ENCODE measurements around the gene TMEM178A.

The TMEM178A gene

DNA sequence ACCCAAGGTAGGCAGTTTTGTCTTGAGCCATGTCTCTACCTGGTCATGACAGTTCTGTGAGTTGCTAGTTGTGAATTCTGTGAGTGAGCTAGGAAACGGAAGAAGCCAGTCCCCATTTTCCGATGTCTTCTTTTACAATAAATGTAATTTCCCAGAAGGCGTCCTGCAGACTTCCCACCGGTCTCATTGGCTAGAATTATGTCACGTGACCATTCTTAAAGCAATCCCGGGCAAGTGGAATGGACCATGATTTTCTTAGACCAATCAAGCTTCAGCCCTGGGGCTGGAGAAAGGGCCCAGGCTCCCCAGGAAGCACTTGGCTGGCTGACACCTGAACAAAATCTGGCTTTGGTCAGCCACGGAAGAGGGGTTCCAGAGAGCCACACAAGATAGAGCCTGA is 10.6 kb downstream of the TMEM178A start:
- no peak for DNase-seq (ENCODE audit: low read depth, low spot score)

DNA sequence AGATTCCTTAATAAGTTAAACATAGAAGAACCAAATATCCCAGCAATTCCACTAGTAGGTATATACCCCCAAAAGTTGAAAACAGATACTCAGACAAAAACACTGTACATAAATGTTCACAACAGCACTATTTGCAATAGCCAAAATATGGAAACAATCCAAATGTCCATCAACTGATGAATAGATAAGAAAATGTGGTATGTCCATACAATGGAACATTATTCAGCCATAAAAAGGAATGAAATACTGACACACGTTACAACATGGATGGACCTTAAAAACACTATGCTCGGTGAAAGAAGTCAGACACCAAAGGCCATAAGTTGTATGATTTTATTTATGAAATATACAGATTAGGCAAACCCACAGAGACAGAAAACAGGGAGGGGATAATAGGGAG is 12.5 kb downstream of the TMEM178A start:
- no peak for DNase-seq (ENCODE audit: low read depth, low spot score)

DNA sequence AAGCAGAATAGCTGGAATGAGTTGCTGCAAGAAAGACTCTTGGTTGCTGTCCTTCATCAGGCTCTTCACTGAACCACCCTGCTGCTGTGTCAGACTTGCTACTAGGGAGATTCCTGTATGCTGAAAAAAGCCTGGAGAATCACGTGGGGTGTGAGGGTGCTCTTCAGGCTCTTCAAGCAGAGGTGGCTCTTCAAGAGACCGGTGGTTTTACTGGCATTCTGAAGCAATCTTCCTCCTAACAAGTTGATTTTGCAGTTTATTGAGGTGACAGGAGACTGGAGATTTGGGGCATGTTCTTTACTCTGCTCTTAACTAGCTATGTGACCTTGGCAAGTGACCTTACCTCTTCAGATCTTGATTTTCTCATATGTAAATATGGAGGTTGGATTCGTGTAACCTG is 14.1 kb downstream of the TMEM178A start:
- DNase-seq (ENCODE audit: low read depth, low spot score) = no peak

DNA sequence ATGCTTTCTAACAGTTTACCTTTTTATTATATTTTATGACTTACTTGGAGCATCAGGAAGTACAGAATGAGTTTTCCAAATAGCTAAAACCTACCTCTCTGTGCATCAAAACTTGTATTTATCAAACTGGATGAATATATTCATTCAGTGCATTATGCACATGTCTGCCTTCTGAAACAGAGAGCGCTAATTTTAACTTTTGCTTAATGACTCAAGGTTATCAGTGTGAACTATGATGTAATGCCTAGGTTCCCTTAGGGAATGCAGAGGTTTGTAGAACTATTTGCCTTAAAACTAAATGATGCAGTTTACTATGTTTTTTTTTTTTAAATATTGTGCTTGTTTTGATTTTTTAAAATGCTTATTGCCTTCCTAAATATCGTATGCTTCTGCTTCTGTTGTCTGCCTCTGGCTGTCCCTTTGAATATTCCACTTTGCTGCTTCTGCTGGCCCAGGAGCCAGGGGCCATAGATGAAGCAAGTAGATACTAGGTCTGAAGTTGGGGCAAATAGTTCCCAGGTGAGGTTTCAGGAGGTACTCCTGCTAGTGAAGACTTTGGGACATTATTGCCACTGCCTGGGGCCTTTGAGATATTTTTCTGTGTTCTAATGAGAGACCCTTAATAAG is 16.5 kb downstream of the TMEM178A start:
- DNase-seq (ENCODE audit: low read depth, low spot score) = no peak

DNA sequence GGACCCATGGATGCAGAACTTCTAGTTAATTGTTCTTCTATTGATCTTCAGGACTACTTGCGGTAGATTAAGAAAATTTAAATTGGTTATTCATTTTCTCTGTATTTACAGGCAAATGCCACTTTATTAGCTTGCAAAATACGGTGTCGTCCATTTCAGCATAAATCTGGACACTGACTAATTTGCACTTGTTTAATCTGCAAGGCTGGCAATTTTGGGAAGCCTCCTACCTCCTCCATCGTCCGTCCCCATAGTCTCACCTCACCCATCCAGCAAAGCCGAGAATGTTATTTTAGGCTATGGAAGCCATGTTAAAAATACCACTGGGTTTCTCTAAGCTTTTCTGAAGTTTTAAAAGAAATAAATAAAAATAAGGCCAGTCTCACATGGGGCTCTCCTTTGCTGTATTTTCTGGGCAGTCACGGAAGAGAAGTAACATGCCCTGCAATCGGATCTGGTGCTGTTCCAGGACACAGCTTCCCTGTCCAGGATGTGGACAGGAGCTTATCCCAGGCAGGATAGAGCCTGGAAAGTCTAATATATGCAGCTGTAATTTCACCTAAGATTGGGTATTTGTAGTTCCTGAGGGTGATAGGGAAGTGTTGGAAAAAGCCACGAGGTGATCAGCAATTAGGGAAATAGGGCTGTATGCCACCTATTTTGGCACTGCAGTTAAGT is 17.4 kb downstream of the TMEM178A start:
- no peak for DNase-seq (ENCODE audit: low read depth, low spot score)

DNA sequence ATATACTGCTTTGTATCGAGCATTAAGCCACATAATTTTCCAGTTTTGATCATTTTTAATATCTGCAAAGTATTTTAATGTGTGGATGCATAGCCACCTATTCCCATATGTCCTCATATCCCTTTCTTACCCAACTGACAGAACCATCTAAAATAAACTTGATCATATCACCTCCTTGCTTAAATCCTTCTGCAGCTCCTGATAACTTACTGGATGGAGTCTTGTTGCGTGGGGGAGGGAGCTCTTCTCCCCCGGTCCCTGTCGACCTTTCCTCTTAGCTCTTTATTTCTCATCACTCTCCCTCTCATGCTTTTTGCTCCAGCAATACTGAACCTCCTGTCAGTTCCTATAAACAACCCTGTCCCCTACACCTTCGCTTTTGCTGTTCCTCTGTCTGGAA is 18.7 kb downstream of the TMEM178A start:
- no peak for DNase-seq (ENCODE audit: low read depth, low spot score)

DNA sequence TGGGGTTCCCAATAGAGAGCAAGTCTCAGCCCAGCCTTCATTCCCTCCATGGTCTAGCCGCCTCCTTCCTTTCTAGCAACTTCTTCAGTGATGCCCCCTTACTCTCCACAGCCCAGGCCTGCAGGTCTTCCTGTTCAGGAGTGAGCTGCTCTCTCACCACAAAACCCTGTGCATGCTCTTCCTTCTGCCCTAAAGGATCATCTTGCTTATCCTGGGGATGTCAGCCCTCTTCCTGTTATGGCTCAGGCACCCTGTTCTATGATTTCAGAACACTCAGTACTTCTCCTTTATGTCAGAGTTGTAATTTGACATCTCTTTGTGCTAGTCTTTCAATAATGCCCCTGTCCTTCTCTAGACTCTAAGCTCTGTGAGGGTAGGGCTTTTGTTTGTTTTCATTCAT is 19.4 kb downstream of the TMEM178A start:
- DNase-seq (ENCODE audit: low read depth, low spot score) = no peak

DNA sequence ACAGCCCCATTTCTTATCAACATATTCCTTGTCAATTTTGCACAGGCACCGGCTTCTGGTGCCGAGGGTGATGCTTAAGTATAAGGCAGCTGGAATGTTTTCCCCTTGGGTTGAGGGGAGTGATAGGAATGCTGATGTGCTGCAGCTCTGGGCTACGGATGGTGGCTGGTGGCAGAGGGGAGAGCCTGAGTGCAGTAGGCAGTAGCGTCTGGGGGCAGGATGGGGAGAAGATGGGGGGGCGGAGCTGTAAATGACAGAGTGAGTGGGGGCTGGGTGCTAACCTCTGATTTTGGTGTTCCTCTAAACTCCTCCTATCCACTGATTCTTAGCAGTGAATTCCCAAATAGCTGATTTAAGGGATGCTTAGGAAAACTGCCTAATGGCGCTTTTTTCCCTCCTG is 20.7 kb downstream of the TMEM178A start:
- no peak for DNase-seq (ENCODE audit: low read depth, low spot score)

DNA sequence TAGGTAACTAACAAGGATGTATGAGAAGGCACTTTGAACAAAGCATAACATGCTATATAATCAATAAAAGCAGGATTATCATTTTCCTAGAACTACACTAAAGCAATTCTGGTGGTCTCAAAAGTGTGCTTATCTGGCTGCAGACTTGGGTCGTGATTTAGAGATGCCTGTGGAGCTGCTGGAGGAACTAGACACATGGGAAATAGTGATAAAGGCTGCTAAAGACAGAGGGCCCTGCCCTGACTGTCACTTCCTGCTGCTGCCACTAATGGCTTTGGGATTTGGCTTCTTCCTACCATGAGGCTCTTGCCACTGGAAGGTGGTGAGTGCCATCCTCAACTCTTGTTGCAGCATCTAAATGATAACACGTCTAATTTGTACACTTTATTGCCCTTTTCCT is 22.5 kb downstream of the TMEM178A start:
- DNase-seq (ENCODE audit: low read depth, low spot score) = no peak

DNA sequence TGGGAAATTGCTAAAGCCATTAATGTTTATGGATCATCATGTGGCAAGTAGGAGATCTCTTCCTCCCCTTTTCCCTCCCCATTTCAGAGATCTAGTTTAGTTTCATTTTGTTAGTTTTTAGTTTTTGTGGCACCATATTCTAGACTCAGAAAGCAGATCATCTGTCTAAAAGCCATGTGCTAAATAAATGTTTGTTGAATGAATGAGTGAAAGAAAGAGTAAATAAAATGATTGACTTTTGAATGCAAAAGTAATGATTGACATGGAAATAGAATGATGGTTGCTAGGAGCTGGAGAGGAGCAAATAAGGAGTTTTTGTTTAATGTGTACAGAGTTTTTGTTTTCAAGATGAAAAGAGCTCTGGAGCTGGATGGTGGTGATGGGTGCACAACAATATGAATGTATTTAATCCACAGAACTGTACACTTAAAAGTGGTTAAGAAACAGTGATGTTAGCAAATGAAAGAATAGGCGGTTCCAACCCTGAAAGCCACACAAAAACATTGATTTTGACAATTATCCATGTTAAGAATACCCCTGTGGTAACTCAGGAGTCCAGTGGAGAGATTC is 23.6 kb downstream of the TMEM178A start:
- no peak for DNase-seq (ENCODE audit: low read depth, low spot score)

DNA sequence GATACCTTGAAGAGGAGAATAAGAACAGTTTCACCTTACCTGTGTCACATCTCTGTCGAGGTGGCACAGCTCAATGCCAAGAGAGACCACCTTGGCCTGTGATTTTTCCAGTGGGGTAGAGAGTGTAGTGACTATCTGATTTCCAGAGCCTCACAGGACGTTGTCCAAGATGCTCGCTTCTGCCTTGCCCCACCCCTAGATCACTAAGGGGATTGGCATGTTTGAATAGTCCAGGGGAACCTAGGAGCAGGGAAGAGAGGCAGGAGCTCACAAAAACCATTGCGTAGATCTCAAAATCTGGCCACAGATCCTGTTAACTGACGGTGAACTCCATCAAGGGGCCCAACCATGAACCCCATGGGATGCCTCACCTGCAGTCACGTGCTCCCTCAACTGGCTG is 24.2 kb downstream of the TMEM178A start:
- DNase-seq (ENCODE audit: low read depth, low spot score) = no peak

DNA sequence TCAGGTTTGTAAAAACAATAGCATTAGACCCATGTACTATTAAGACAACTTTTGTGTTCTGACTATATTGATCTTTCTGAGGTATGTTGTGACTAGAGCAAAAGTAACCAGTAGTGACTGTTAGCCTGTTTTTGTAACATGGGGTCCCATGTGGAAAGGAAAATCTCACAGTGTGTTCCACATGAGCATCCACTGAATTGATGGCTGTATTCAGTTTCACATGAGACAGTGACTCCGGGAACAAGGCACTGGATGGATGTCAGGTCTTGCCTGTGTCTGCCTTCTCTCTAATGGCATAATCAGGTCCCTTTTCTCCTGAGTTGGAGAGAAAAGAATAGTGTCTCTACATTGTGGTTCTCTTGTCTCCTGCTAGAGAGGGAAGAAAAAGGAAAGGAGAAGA is 27.5 kb downstream of the TMEM178A start:
- no peak for DNase-seq (ENCODE audit: low read depth, low spot score)

DNA sequence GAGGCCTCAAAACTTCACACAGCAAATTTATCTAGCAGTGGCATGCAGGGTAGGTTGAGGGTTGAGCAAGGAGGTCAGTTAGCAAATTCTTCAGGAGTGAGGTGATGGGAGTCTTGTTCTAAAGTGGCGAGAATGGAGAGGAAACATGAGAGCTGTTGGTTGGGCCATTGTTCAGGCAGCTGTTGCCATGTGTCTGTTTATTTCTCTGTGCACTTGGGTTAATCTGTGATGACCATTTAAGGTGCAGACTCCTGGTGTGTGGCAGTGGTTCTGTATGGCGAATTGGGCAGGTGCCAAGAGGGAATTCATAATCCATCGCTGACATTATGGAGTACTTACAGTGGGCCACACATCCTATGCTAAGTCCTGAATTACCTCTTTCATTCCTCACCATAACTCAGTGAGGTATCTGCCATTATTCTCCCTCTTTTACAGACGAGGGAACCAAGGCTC is 30.4 kb downstream of the TMEM178A start:
- peak; percentile 41 for DNase-seq (ENCODE audit: low read depth, low spot score)

DNA sequence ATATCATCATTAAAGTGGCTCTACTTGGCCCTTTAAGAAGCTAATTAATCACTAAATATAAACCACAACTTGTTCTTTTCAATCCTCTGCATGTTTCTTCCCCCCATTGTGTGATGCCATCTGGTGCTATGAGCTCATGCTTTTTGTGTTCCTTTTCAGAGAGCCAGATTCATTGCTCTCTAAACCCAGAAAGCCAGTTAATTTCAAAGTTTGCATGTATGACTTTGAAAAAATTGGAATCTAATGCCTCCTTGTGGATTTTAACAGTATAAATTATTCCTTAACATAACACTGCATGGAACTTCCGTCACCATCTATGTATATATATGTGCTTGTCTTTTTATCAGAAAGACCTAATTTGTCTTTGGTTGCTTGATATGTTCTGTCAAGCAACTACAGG is 31.1 kb downstream of the TMEM178A start:
- no peak for DNase-seq (ENCODE audit: low read depth, low spot score)

DNA sequence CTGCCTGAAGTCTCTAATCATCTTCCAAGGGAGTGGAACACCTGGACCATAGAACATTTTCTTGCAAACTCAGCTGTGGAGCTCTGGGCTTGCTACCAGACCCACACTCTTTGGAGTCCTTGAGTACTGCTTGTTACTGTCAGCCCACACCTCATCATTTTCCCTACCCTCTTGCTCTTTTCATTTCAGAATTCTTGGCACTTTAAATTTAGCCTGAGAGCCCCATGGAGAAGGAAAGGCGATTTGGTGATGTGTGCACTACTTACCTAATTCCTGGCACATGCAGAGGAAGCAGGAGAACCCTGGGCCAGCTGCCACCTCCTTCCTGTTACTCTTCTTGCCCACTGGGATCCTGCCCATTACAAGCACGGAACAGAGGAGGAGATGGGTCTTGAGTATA is 31.7 kb downstream of the TMEM178A start:
- no peak for DNase-seq (ENCODE audit: low read depth, low spot score)

DNA sequence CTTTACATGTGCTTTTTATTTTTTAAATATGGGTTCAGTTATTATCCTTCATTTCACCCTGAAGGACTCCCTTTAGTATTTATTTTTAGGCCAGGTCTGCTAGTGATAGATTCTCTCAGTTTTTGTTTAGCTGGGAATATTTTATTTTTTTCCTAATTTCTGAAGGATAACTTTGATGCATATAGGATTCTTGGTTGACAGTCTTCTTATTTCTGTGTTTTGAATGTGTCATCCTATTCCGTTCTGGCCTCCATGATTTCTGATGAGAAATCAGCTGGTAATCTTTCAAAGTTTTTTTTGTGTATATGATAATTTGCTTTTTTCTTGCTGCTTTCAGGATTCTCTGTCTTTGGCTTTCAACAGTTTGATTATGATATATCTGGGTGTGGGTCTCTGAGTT is 35.4 kb downstream of the TMEM178A start:
- DNase-seq (ENCODE audit: low read depth, low spot score) = no peak

DNA sequence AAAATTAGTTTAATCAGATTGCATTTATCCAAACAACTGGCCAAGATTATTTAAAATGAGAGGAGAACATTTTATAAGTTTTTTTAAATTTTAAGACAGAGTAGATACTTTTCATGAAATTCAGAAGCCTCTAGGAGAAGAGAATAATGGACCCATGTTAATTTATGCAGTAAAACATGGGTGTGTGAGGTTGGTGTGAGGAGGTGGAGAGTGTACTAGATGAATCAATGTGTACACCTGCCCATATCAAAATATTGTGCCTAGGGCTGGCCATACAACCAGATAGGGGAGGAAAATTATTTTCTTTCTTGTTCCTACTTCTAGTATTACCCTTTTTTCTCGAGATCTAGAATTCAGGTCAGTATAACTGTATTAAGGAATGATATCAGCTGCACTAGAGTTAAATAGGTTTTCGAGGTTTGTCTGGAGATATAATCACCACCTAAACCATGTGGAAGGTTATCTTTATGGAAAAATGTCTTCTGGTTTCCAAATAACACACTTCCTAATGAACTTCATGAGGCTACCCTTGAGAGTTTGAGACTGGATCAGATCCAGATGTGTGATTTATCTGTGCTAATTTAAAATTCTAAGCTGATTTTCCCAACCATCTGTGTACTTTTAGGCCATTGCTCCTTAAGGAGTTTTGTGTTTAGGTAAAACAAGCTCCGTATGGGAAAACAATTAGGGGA is 37.6 kb downstream of the TMEM178A start:
- no peak for DNase-seq (ENCODE audit: low read depth, low spot score)

DNA sequence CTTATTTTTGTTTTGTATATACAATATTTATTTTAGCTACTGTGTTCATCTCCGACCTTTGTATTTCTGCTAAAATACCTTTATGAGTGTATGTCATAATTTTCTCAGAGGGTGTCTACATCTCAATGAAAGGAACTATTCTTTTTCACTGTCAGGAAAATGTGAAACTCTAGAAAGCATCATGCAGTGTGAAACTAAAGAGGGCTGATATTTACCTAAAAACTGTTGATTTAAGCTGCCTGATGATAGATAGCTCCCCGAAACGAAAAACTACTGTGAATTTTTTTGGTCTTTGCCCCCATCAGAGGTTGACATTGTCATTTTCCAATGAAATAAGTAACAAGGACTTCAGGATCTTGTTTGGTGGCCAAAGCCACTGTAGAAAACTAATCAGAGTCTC is 38.8 kb downstream of the TMEM178A start:
- no peak for DNase-seq (ENCODE audit: low read depth, low spot score)

DNA sequence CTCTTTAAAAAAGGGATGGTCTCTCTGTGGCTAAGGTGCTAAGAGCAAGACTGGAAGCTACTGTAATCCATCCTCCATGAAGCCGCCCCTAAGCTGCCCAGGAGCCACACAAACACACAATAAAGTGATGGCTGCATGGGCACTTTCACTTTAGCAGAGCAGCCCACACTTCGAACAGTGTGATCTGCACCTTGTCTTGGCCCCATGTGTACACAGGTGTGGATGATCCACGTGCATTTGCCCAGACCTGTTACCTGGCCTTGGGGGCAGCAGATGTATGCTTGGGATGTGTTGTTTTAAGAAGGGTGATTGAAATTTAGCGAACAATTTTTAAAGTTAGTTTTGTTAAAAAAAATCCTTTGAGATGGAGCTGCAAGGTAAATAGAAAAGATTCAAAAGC is 39.9 kb downstream of the TMEM178A start:
- DNase-seq (ENCODE audit: low read depth, low spot score) = no peak

DNA sequence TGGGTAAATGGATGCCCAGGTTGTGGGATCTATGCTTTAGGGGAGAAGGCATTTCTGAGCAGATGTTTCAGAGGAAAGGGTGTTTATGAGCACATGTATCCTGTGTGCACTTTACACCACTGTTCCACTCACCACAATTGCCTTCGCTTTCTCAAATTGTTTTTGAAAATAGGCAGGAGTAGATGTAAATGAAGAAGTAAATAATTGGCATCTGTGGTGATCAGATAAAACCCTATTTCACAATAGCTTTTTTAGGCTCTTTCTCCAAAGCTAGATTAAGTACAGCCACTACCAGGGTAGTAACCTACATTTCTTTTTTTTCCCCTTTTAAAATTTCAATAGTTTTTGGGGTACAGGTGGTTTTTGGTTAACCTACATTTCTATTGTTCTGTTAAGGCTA is 40.6 kb downstream of the TMEM178A start:
- DNase-seq (ENCODE audit: low read depth, low spot score) = no peak

DNA sequence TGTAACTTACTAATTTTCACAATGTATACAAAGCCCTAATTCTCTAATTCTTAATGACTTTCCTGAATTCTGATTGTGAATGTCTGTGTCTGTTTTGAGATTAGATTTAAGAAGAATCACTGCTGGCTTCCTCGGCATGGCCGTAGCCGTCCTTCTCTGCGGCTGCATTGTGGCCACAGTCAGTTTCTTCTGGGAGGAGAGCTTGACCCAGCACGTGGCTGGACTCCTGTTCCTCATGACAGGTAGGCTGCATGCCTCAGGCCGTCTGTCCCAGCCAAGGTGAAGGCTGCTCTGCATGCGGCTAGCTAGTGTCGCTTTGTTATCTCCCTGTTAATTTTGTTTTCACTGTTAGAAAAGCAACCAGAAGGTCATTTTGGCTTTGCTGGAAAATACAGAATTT is 41.2 kb downstream of the TMEM178A start:
- DNase-seq (ENCODE audit: low read depth, low spot score) = no peak

DNA sequence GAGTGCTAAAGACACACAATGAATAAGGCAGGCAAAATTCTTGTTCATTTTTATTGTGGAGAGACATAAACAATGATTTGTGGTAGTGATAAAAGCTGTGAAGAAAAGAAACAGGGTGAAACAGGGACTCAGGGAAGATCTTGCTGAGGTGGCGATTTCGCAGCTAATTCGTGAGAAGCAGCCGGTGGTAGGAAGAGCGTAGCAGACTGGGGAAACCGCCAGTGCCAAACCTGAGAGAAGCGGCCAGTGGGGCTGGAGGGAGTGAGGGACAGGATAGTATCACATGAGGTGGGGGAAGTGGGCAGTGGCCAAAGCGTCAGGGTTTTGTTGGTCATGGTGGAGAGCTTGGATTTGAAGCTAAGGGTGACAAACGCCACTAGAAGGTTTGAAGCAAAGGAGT is 42.3 kb downstream of the TMEM178A start:
- no peak for DNase-seq (ENCODE audit: low read depth, low spot score)

DNA sequence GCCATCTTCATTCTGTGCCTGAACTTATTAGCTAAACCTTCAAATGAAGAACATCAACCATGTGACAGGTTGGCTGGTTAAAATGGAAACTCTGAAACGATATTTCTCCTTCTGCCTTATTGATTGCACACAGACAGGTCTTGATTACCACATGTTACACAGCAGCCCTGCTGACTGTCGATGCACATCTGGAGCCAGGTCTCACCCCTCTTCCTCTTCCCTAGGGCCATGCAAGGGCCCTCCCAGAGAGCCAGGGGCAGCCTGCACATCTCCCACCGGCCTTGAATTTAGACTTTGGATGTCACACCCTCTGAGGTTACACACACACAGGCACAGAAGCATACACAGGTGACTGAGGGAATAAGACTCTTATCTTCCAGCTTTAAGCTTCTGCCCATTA is 45.1 kb downstream of the TMEM178A start:
- no peak for DNase-seq (ENCODE audit: low read depth, low spot score)
